ENCODE results near the gene STPG1.

STPG1 gene

DNA sequence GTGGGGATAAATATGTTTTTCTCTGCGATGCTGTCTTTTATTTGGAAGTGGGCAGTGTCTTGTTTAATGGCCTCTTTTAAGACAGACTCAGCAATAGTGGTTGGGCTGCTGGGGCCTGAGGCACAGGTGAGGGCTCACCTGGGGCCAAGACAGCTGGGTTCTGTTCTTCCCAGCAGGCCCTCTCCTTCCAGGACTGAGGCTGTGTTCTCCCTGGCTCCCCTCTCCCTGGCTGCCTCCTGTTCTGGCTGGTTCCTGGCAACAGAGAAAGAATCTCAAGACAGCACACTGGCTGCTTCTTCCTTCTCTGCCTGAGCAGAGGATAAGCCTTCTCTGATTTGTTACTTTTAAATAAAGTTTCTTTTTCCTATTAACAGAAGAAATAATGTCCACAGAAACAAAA, 101.8 kb downstream of the STPG1 start:
- DNase-seq = no peak

GRCh38 chr1:24311234-24311633, 102.3 kb downstream of the STPG1 start:
- no peak for DNase-seq

DNA sequence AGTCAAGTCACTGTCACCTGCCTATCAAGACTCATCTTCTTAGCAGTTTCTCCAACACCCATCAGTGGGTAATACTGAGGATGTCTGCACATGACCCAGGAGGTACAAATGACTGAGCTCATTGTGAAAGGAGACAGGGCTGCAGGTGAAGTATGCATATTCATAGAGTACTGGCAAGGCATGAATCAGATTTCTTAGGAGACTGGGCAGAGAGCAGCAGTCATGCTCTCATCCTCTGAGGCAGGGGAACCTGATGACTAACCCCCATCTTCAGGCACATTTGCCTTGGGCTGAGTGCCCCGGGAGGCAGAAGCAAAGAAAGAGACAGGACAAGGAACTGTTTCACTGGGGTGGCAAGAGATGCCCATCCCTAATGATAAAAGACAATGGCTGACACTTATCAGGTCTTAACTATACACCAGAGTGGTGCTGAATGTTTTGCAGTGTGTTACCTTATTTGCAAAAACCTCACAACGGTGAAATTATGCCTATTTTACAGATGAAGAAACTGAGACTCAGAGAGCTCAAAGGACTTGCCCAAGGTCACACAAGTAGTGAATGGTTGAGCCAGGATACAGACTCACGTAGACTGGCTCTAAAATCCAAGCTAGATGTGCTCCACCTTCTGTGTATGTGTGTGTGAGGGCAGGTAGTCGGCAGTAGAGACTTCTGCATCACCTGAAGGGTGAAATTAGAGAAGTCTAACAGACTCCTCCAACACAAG, 103.7 kb downstream of the STPG1 start:
- no peak for DNase-seq

DNA sequence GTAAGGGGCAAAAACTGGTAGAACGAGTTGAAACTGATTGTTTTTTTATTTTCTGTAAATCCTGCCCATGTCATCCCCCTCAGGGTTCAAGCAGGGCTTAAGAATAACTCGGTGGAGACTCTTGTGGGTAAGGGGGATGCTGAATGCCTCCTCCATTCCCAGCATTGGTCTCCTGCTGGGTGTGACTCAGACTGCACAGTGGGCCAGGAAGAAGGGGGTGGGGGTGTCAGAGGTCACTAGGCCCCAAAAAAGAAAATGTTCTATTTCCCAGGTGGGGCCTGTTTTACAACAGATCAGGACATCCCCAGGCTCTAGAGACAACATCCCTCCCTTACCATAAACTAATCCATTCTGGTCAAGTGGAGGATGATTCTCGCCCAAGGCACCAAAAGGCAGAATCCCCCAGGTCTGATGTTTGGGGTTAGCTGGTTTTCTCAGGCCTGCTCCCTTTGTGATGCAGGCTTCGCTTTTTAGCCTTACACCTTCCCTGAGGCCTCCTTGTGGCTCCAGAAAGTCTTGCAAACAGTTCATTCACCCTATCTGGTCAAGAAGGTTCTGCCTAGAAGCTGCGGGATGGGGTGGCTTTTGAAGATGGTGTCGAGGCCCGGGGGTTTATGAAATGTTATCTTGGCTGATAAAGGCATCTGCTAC, 105.1 kb downstream of the STPG1 start:
- no peak for DNase-seq

Measured in CD4-positive, alpha-beta T cell treated with Interferon gamma for 1 hour (primary cell).